ENCODE results near the gene AASS. TPM values are rescaled to one million over a fixed set of nuclear protein-coding genes. Genes with fewer than 3 reads are reported as not detected.

Gene AASS
- total and polyA plus RNA-seq, 5 experiments from 2014 or later = 1.4 to 5.1 (median 1.9) TPM

GRCh38 chr7:122064971-122065370 is 79.1 kb downstream of the AASS start:
- DNase-seq = no peak
- Mint-ChIP-seq H3K4me3 (no peak overlapping the region), H3K9me3 (peaks cover 0 to 11% (median 0%) of the 10 kb centered on the region in 9 donors), H3K36me3 (no peaks in the 10 kb centered on the region), H3K27me3 (no peaks in the 10 kb centered on the region), H3K4me1 (no peaks in the 10 kb centered on the region), H3K27ac (no peak overlapping the region)
- no peak for ATAC-seq
- POLR2A ChIA-PET = no interaction called here

GRCh38 chr7:122063146-122063545 is 80.9 kb downstream of the AASS start:
- Mint-ChIP-seq H3K27me3 (no peaks in the 10 kb centered on the region), H3K4me3 (no peak overlapping the region), H3K36me3 (no peaks in the 10 kb centered on the region), H3K4me1 (no peaks in the 10 kb centered on the region), H3K27ac (no peak overlapping the region), H3K9me3 (peaks cover 0 to 5% (median 0%) of the 10 kb centered on the region in 9 donors)
- POLR2A ChIA-PET = no interaction called here
- ATAC-seq (no peak), DNase-seq (no peak)

GRCh38 chr7:122059542-122059941 is 84.5 kb downstream of the AASS start:
- ATAC-seq = no peak
- no peak overlapping the region for H3K4me3 Mint-ChIP-seq
- no peak overlapping the region for H3K27ac Mint-ChIP-seq

GRCh38 chr7:122056977-122057376 is 87.1 kb downstream of the AASS start:
- H3K27ac Mint-ChIP-seq = no peak overlapping the region
- no peak for ATAC-seq
- no peaks in the 10 kb centered on the region for H3K4me1 Mint-ChIP-seq
- H3K27me3 Mint-ChIP-seq = no peaks in the 10 kb centered on the region
- no peaks in the 10 kb centered on the region for H3K36me3 Mint-ChIP-seq
- no peak overlapping the region for H3K4me3 Mint-ChIP-seq
- no peak for DNase-seq
- H3K9me3 Mint-ChIP-seq = no peaks in the 10 kb centered on the region
- POLR2A ChIA-PET = no interaction called here

More at GRCh38 chr7:122059542-122059941, 84.5 kb downstream of the AASS start:
- POLR2A ChIA-PET = no interaction called here
- Mint-ChIP-seq H3K36me3 (no peaks in the 10 kb centered on the region), H3K27me3 (no peaks in the 10 kb centered on the region), H3K9me3 (peaks cover 0 to 2% (median 0%) of the 10 kb centered on the region in 9 donors), H3K4me1 (no peaks in the 10 kb centered on the region)
- no peak for DNase-seq

- Mint-ChIP-seq H3K4me3 (no peak overlapping the region), H3K27me3 (peaks cover 0 to 3% (median 0%) of the 10 kb centered on the region in 5 donors), H3K36me3 (no peaks in the 10 kb centered on the region), H3K4me1 (no peaks in the 10 kb centered on the region), H3K9me3 (no peaks in the 10 kb centered on the region), H3K27ac (no peak overlapping the region)
- ATAC-seq (no peak), DNase-seq (no peak)
- POLR2A ChIA-PET = no interaction called here
Measured at GRCh38 chr7:122055073-122055472, 89.0 kb downstream of the AASS start.

- POLR2A ChIA-PET = no interaction called here
- Mint-ChIP-seq H3K9me3 (no peaks in the 10 kb centered on the region), H3K36me3 (no peaks in the 10 kb centered on the region), H3K27me3 (peaks cover 0 to 3% (median 0%) of the 10 kb centered on the region in 5 donors), H3K4me3 (no peak overlapping the region), H3K4me1 (no peaks in the 10 kb centered on the region), H3K27ac (no peak overlapping the region)
- DNase-seq = no peak
- ATAC-seq = no peak
Measured at GRCh38 chr7:122054393-122054792, 89.7 kb downstream of the AASS start.

- Mint-ChIP-seq H3K4me3 (no peak overlapping the region), H3K27ac (no peak overlapping the region), H3K36me3 (no peaks in the 10 kb centered on the region), H3K27me3 (peaks cover 0 to 10% (median 4%) of the 10 kb centered on the region in 5 donors), H3K9me3 (peaks cover 0 to 11% (median 1%) of the 10 kb centered on the region in 9 donors), H3K4me1 (no peaks in the 10 kb centered on the region)
- POLR2A ChIA-PET = no interaction called here
- ATAC-seq = no peak
- no peak for DNase-seq
Measured at GRCh38 chr7:122046402-122046801, 97.6 kb downstream of the AASS start.

GRCh38 chr7:122040147-122040546 is 103.9 kb downstream of the AASS start:
- H3K36me3 Mint-ChIP-seq = no peaks in the 10 kb centered on the region

GRCh38 chr7:122038904-122039303 is 105.1 kb downstream of the AASS start:
- Mint-ChIP-seq H3K4me3 (no peak overlapping the region), H3K27ac (no peak overlapping the region), H3K4me1 (no peaks in the 10 kb centered on the region), H3K36me3 (no peaks in the 10 kb centered on the region), H3K9me3 (peaks cover 0 to 1% (median 0%) of the 10 kb centered on the region in 9 donors), H3K27me3 (peaks cover 0 to 1% (median 0%) of the 10 kb centered on the region in 5 donors)
- POLR2A ChIA-PET = no interaction called here
- DNase-seq (no peak), ATAC-seq (no peak)

More at GRCh38 chr7:122040147-122040546, 103.9 kb downstream of the AASS start:
- H3K4me3 Mint-ChIP-seq = no peak overlapping the region
- POLR2A ChIA-PET = no interaction called here
- peaks cover 0 to 1% (median 0%) of the 10 kb centered on the region in 9 donors for H3K9me3 Mint-ChIP-seq
- peaks cover 0 to 1% (median 0%) of the 10 kb centered on the region in 5 donors for H3K27me3 Mint-ChIP-seq
- H3K27ac Mint-ChIP-seq = no peak overlapping the region
- no peaks in the 10 kb centered on the region for H3K4me1 Mint-ChIP-seq
- ATAC-seq (no peak), DNase-seq (no peak)

- H3K36me3 Mint-ChIP-seq = no peaks in the 10 kb centered on the region
- ATAC-seq = no peak
- H3K9me3 Mint-ChIP-seq = peaks cover 0 to 1% (median 0%) of the 10 kb centered on the region in 9 donors
- POLR2A ChIA-PET = no interaction called here
- no peak overlapping the region for H3K4me3 Mint-ChIP-seq
- H3K27ac Mint-ChIP-seq = no peak overlapping the region
- DNase-seq = no peak
- no peaks in the 10 kb centered on the region for H3K4me1 Mint-ChIP-seq
- H3K27me3 Mint-ChIP-seq = peaks cover 0 to 1% (median 0%) of the 10 kb centered on the region in 5 donors
Measured at GRCh38 chr7:122038134-122038533, 105.9 kb downstream of the AASS start.

- Mint-ChIP-seq H3K9me3 (peaks cover 0 to 2% (median 0%) of the 10 kb centered on the region in 9 donors), H3K4me3 (no peak overlapping the region), H3K27ac (no peak overlapping the region), H3K4me1 (no peaks in the 10 kb centered on the region), H3K27me3 (peaks cover 0 to 1% (median 0%) of the 10 kb centered on the region in 5 donors), H3K36me3 (no peaks in the 10 kb centered on the region)
- DNase-seq (no peak), ATAC-seq (no peak)
- POLR2A ChIA-PET = no interaction called here
Measured at GRCh38 chr7:122035876-122036275, 108.2 kb downstream of the AASS start.

GRCh38 chr7:122033641-122034040 is 110.4 kb downstream of the AASS start:
- POLR2A ChIA-PET = no interaction called here
- Mint-ChIP-seq H3K27me3 (peaks cover 0 to 1% (median 0%) of the 10 kb centered on the region in 5 donors), H3K36me3 (no peaks in the 10 kb centered on the region), H3K27ac (no peak overlapping the region), H3K9me3 (peaks cover 0 to 2% (median 0%) of the 10 kb centered on the region in 9 donors), H3K4me3 (no peak overlapping the region), H3K4me1 (no peaks in the 10 kb centered on the region)
- DNase-seq = no peak
- no peak for ATAC-seq

GRCh38 chr7:122027058-122027457 is 117.0 kb downstream of the AASS start:
- ATAC-seq (no peak), DNase-seq (no peak)
- POLR2A ChIA-PET = no interaction called here

More at GRCh38 chr7:122027058-122027457, 117.0 kb downstream of the AASS start:
- Mint-ChIP-seq H3K4me3 (no peak overlapping the region), H3K9me3 (peaks cover 0 to 2% (median 0%) of the 10 kb centered on the region in 9 donors), H3K27ac (peak overlapping the region in 1 of 10 donors; percentile 1), H3K27me3 (no peaks in the 10 kb centered on the region), H3K36me3 (no peaks in the 10 kb centered on the region), H3K4me1 (no peaks in the 10 kb centered on the region)
